RWPE2 (cell line): ENCODE results near the gene SLC25A25.

Experiments used
- ATAC-seq: fragments of 200-7000 bp; cut with Tn5 transposase; 3 replicates; pipeline ENCODE4 v1.9.1; 2021; ENCODE audit warnings: low read depth
- DNase-seq: peaks from one replicate; pipeline ENCODE4 v3.0.0-alpha.2; 2020; ENCODE audit warnings: low spot score
- H3K27ac ChIP-seq: fragments of 450-650 bp; 2 replicates; pipeline ENCODE4 v1.5.1; 2017; ENCODE audit warnings: mild to moderate bottlenecking; ENCODE audit not compliant: poor library complexity, severe bottlenecking
- H3K27me3 ChIP-seq: fragments of 250-450 bp; sonication (Bioruptor Pico); 2 replicates; pipeline ENCODE4 v1.5.1; 2021; ENCODE audit warnings: mild to moderate bottlenecking, moderate library complexity; ENCODE audit not compliant: insufficient read depth, poor library complexity, severe bottlenecking
- H3K36me3 ChIP-seq: fragments of 250-450 bp; sonication (Bioruptor Pico); 2 replicates; pipeline ENCODE4 v1.5.1; 2020; ENCODE audit warnings: low read depth, mild to moderate bottlenecking, moderate library complexity
- H3K4me1 ChIP-seq: fragments of 250-450 bp; sonication (Bioruptor Pico); 2 replicates; pipeline ENCODE4 v1.5.1; 2021; ENCODE audit warnings: mild to moderate bottlenecking, moderate library complexity; ENCODE audit not compliant: insufficient read depth, poor library complexity, severe bottlenecking
- H3K4me3 ChIP-seq: fragments of 250-450 bp; sonication (Bioruptor Pico); 2 replicates; pipeline ENCODE4 v1.5.1; 2021; ENCODE audit warnings: mild to moderate bottlenecking, moderate library complexity; ENCODE audit not compliant: severe bottlenecking
- H3K9me3 ChIP-seq: fragments of 250-450 bp; sonication (Bioruptor Pico); 2 replicates; pipeline ENCODE4 v1.5.1; 2021; ENCODE audit warnings: mild to moderate bottlenecking, moderate library complexity; ENCODE audit not compliant: severe bottlenecking
- CTCF ChIP-seq: fragments of 450-650 bp; IDR thresholded peaks from one replicate; pipeline ENCODE4 v1.5.1; 2017; ENCODE audit warnings: mild to moderate bottlenecking, moderate library complexity; ENCODE audit not compliant: poor library complexity, severe bottlenecking

Gene SLC25A25

DNA sequence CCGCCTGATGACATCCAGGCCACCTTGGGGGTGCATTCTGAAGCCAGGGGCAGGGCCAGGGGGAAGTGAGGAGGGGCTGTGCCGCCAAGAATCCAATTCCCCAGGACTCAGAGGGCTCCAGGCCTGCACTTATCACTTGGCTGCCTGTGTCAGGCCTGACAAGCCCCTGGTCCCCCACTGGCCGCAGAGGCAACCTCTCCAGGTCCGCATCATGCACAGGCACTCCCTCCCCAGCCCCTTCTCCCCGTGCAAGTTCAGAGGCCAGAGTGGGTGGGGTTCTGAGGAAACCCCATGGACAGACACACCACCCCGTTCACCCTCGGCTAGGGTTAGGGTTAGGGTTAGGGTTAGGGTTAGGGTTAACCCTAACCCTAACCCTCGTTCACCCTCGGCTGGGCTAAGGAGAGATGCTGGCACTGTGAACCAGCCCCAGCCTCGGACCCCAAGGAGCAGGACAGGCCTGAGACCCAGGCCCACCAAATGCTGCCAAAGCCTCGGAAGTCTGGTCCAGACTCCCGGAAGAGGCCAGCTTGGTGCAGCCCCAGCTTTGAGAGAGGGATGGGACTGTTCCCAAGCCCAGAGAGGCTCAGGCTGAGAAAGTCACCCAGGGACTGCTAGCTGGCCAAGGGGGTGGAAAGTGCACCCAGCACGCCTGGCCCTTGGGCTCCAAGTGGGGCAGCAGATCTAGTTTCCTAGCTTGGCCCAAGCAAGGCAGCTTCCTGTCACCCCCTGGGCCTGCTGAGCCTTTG is 86.1 kb downstream of the SLC25A25 start:
- peaks cover 5% of the 10 kb centered on the region for H3K4me1 ChIP-seq
- ATAC-seq (no peak), DNase-seq (no peak)
- H3K27me3 ChIP-seq: no peaks in the 10 kb centered on the region
- no peak for TF ChIP-seq CTCF
- no peak overlapping the region for H3K27ac ChIP-seq
- H3K4me3 ChIP-seq: no peak overlapping the region
- H3K36me3 ChIP-seq: no peaks in the 10 kb centered on the region
- no peaks in the 10 kb centered on the region for H3K9me3 ChIP-seq

DNA sequence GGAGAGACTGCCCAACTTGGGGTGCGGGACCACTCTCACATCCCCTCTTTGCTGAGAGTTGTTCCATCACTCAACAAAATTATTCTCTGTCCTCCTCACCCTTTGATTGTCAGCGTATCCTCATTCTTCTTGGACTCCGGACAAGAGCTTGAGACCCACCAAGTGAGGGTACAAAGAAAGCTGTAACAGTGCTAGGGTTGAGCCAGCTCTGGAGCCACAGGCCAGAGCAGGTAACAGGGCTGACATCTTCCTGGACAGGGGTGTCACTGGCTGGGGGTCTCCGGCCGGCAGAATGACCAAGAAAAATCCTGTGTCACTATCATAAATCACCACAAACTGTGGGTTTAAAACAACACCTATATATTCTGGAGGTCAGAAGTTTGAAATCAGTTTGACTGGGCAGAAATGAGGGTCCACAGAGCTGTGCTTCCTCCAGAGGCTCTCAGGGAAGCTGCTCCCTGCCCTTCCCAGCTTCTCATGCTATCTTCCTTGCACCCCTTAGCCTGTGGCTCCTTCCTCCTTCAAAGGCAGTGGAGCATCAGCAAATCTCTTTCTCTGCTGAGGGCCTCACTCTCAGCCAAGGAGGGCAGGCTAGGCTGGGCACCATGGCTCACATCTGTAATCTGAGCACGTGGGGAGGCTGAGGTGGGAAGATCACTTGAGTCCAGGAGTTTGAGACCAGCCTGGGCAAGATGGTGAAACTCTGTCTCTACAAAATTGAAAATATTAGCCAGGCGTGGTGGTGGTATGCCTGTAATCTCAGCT is 87.9 kb downstream of the SLC25A25 start:
- ATAC-seq: no peak
- Histone ChIP-seq H3K4me1 (no peaks in the 10 kb centered on the region), H3K36me3 (no peaks in the 10 kb centered on the region), H3K27ac (no peak overlapping the region), H3K27me3 (no peaks in the 10 kb centered on the region), H3K9me3 (no peaks in the 10 kb centered on the region), H3K4me3 (no peak overlapping the region)
- no peak for TF ChIP-seq CTCF
- no peak for DNase-seq
